Spleen (tissue), 11 donors: Measurements from ENCODE around the gene RAPGEF4. TPM values are rescaled to one million over a fixed set of nuclear protein-coding genes. Genes with fewer than 3 reads are reported as not detected.
A peak's percentile ranks its signal among the peaks of the same experiment; 100 is the strongest.

ENCODE experiments used
- DNase-seq: peaks from one replicate; pipeline ENCODE4 v3.0.0-alpha.2; 2020
- H3K27ac ChIP-seq, 8 donors: fragments of 200-600 bp; sonication (generic) in 7 of 8; 1 replicate in 4 of 8; 2 replicates in 4 of 8; pipeline versions ENCODE4 v1.5.0 to v1.8.0; 2016 to 2021; ENCODE audit warnings: inconsistent platforms in 4 of 8, mild to moderate bottlenecking in 4 of 8, moderate library complexity in 1 of 8
- H3K27me3 ChIP-seq, 7 donors: fragments of 200-600 bp; sonication (generic) in 6 of 7; replicated peaks in 1 of 7; 1 replicate in 4 of 7; 2 replicates in 3 of 7; pipeline versions ENCODE4 v1.5.0 to v1.8.0; 2016 to 2021; ENCODE audit warnings: inconsistent platforms in 3 of 7, mild to moderate bottlenecking in 1 of 7
- H3K36me3 ChIP-seq, 6 donors: fragments of 200-600 bp; sonication (generic) in 5 of 6; 1 replicate in 4 of 6; 2 replicates in 2 of 6; pipeline versions ENCODE4 v1.5.0 to v1.8.0; 2016 to 2021; ENCODE audit warnings: inconsistent platforms in 2 of 6
- H3K4me1 ChIP-seq, 6 donors: fragments of 200-600 bp; sonication (generic) in 5 of 6; 1 replicate in 3 of 6; 2 replicates in 3 of 6; pipeline versions ENCODE4 v1.5.0 to v1.8.0; 2016 to 2021; ENCODE audit warnings: inconsistent platforms in 3 of 6
- H3K4me3 ChIP-seq, 8 donors: fragments of 200-600 bp; sonication (generic) in 7 of 8; 1 replicate in 4 of 8; 2 replicates in 4 of 8; pipeline versions ENCODE4 v1.5.0 to v1.8.0; 2016 to 2021; ENCODE audit warnings: inconsistent platforms in 4 of 8, mild to moderate bottlenecking in 4 of 8, moderate library complexity in 2 of 8
- H3K9me3 ChIP-seq, 8 donors: fragments of 200-600 bp; sonication (generic) in 7 of 8; 1 replicate in 4 of 8; 2 replicates in 4 of 8; pipeline versions ENCODE4 v1.5.0 to v1.8.0; 2016 to 2021; ENCODE audit warnings: inconsistent platforms in 4 of 8
- CTCF ChIP-seq, 11 experiments: fragments of 200-600 bp in 7 of 11; fragments of 450-650 bp in 4 of 11; sonication (generic) in 4 of 11; IDR thresholded peaks in 8 of 11; conservative IDR thresholded peaks in 3 of 11; 1 replicate in 7 of 11; 2 replicates in 4 of 11; pipeline versions ENCODE4 v1.4.0 to v1.8.0; 2016 to 2021; ENCODE audit warnings: antibody characterized with exemption in 11 of 11, inconsistent platforms in 4 of 11, mild to moderate bottlenecking in 1 of 11
- POLR2A ChIP-seq, 3 donors: fragments of 450-650 bp; IDR thresholded peaks; one replicate each; pipeline ENCODE4 v1.5.1; 2017; ENCODE audit warnings: antibody characterized with exemption in 3 of 3, mild to moderate bottlenecking in 1 of 3
- POLR2AphosphoS5 ChIP-seq, 3 donors: sonication (generic); formaldehyde crosslinking; IDR thresholded peaks; one replicate each; pipeline ENCODE4 v1.5.1; 2017; ENCODE audit warnings: antibody characterized with exemption in 3 of 3
- WGBS, 5 donors: extraction: QIAGEN DNeasy Blood & Tissue Kit in 3 of 5; methylation state at CpG; one replicate each; pipeline versions ENCODE4 v1.1.5 to v1.1.7; 2013 to 2018; 5-methylcytosine and 5-hydroxymethylcytosine counted together
- intact Hi-C: fragments of 100-400 bp; cut with DNase I; formaldehyde crosslinking; loops from one replicate; pipeline ENCODE4 v1.15.0; 2023; ENCODE audit warnings: low total_unique reads
- polyA plus RNA-seq, 3 donors: library from polyadenylated mRNA; stranded (reverse); fragments of 200-250 nt; gene quantifications; one replicate each; pipeline ENCODE4 v1.2.1, GENCODE V29; 2013
- total RNA-seq, 7 donors: library from RNA; depleted of rRNA in 3 of 7; stranded (reverse); fragments of >200 nt in 3 of 7; fragmentation: NEBNext Ultra II Directional in 4 of 7; extraction: Animal tissue kit (Norgen Biotek cat#: 25700) in 4 of 7; gene quantifications; one replicate each; pipeline versions ENCODE4 v1.1.0 to v1.2.1, GENCODE V29; 2016 to 2021
- donor health status: healthy with polysubstance abuse.
- donor health status: DM: no; HTN: no; CAD: no; lungs with moderate emphysema.
- donor health status: DM: no; HTN: no; CAD: no.
- donor health status: Bipolar disorder and iron deficiency.
- donor health status: healthy.
- donor health status: DM: no; HTN: no; CAD: no.
- donor health status: DM: yes; HTN: yes; CAD: no.

RAPGEF4 gene
- total and polyA plus RNA-seq, 10 donors: 0.52 to 11.0 (median 1.9) TPM

- intact Hi-C loops: no loop called here
- TF ChIP-seq POLR2A (IDR thresholded peaks at IDR 0.05) (no peak), POLR2AphosphoS5 (IDR thresholded peaks at IDR 0.05) (no peak), CTCF (IDR thresholded peaks at IDR 0.05 in 8 of 11, conservative IDR thresholded peaks at IDR 0.05 in 3 of 11) (no peak)
- H3K9me3 ChIP-seq: no peaks in the 10 kb centered on the region
- WGBS, 5 donors: 86 to 95% (median 92%) methylated on average over 7 of the region's 7 CpGs
- H3K27me3 ChIP-seq: no peaks in the 10 kb centered on the region
- no peak overlapping the region for H3K4me3 ChIP-seq
- no peak overlapping the region for H3K27ac ChIP-seq
- no peak for DNase-seq
- peaks cover 0 to 13% (median 0%) of the 10 kb centered on the region in 6 donors for H3K4me1 ChIP-seq
- no peaks in the 10 kb centered on the region for H3K36me3 ChIP-seq
Observed at GRCh38 chr2:172991031-172991430, 255.4 kb downstream of the RAPGEF4 start.

GRCh38 chr2:172993139-172993538 lies 257.5 kb downstream of the RAPGEF4 start:
- peaks cover 0 to 1% (median 0%) of the 10 kb centered on the region in 7 donors for H3K27me3 ChIP-seq
- H3K4me1 ChIP-seq: peaks cover 0 to 10% (median 0%) of the 10 kb centered on the region in 6 donors
- intact Hi-C loops: no loop called here
- no peak overlapping the region for H3K27ac ChIP-seq
- no peak for DNase-seq
- no peak for TF ChIP-seq POLR2AphosphoS5 (IDR thresholded peaks at IDR 0.05)
- no peak for TF ChIP-seq CTCF (IDR thresholded peaks at IDR 0.05 in 8 of 11, conservative IDR thresholded peaks at IDR 0.05 in 3 of 11)
- TF ChIP-seq POLR2A (IDR thresholded peaks at IDR 0.05): no peak
- no peaks in the 10 kb centered on the region for H3K9me3 ChIP-seq
- H3K4me3 ChIP-seq: no peak overlapping the region
- 50 to 82% (median 70%) methylated on average over 4 of the region's 4 CpGs for WGBS, 5 donors
- no peaks in the 10 kb centered on the region for H3K36me3 ChIP-seq

DNA sequence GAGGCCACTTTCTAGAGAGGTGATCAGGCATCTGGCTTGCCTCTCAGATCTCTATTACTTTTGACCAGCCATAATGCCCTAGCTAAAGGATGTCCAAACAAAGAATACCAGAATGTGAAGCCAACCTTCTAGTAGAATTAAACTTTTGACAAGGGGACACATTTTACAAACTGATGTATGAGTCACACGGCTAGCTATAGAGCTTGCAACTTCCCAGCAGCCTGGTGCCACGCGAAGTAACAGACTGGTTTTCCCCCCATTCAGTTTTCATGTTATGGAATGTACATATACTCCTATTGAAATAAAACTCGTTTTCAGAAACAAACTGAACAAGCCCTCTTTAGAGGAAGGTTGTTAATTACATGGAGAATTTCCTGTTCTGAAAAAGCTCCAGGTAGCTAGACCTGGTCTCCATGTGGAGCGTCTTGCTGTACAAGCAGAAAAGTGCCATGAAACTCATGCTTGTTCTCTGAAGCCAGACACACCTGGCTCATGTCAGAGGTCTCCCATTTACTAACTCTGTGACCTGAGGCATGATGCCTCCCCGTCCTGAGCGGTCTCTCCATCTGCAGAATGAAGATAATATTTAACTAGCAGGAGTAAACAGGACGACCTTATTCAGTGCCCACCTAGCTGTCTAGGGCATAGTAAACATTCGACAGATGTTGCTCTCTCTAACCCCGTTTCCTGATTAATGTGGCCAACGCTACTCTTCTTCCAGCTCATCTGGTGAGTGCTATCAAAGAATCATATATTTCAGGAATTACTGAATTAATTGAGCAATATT lies 258.5 kb downstream of the RAPGEF4 start:
- H3K4me1 ChIP-seq: peaks cover 0 to 10% (median 0%) of the 10 kb centered on the region in 6 donors
- peaks cover 0 to 4% (median 0%) of the 10 kb centered on the region in 7 donors for H3K27me3 ChIP-seq
- 70 to 86% (median 78%) methylated on average over 11 of the region's 11 CpGs for WGBS, 5 donors
- no peak overlapping the region for H3K27ac ChIP-seq
- TF ChIP-seq CTCF (IDR thresholded peaks at IDR 0.05 in 8 of 11, conservative IDR thresholded peaks at IDR 0.05 in 3 of 11) (no peak), POLR2A (IDR thresholded peaks at IDR 0.05) (no peak), POLR2AphosphoS5 (IDR thresholded peaks at IDR 0.05) (no peak)
- H3K4me3 ChIP-seq: no peak overlapping the region
- intact Hi-C loops: no loop called here
- no peak for DNase-seq
- no peaks in the 10 kb centered on the region for H3K36me3 ChIP-seq
- H3K9me3 ChIP-seq: no peaks in the 10 kb centered on the region

GRCh38 chr2:172994864-172995263 lies 259.2 kb downstream of the RAPGEF4 start:
- 87 to 99% (median 97%) methylated on average over 2 of the region's 2 CpGs for WGBS, 5 donors
- intact Hi-C loops: no loop called here
- no peak overlapping the region for H3K4me3 ChIP-seq
- TF ChIP-seq POLR2AphosphoS5 (IDR thresholded peaks at IDR 0.05) (no peak), CTCF (IDR thresholded peaks at IDR 0.05 in 8 of 11, conservative IDR thresholded peaks at IDR 0.05 in 3 of 11) (no peak), POLR2A (IDR thresholded peaks at IDR 0.05) (no peak)
- H3K27ac ChIP-seq: peak overlapping the region in 2 of 8 donors; percentile 11 to 37
- DNase-seq: no peak
- H3K27me3 ChIP-seq: peaks cover 0 to 4% (median 0%) of the 10 kb centered on the region in 7 donors
- H3K9me3 ChIP-seq: no peaks in the 10 kb centered on the region
- H3K4me1 ChIP-seq: peaks cover 0 to 10% (median 0%) of the 10 kb centered on the region in 6 donors
- H3K36me3 ChIP-seq: no peaks in the 10 kb centered on the region
